K562 (cell line): ENCODE results near the gene IL12RB2. TPM values are rescaled to one million over a fixed set of nuclear protein-coding genes. Genes with fewer than 3 reads are reported as not detected.

Experiments used
- ATAC-seq: fragments of 200-7000 bp; cut with Tn5 transposase; 3 replicates; pipeline ENCODE4 v1.9.1; 2020; ENCODE audit warnings: moderate library complexity
- BruUV-seq: library from RNA; stranded (reverse); fragments of 400-500 nt; replicated peaks from 2 replicates; lab custom pipeline; 2021; lab: Mats Ljungman, UMichigan
- CTCF ChIA-PET: fragments of 300-600 bp; formaldehyde crosslinking; extraction: SDS; loops from one replicate; lab custom pipeline; 2021; ENCODE audit warnings: low intra/inter-chr PET ratio; lab: Yijun Ruan, JAX
- POLR2A ChIA-PET: fragments of 300-600, 350-650 bp; sonication (Branson Sonifier 250); formaldehyde crosslinking; extraction: SDS; loops from one replicate; lab custom pipeline; 2021; ENCODE audit warnings: antibody characterized with exemption, inconsistent platforms; lab: Yijun Ruan, JAX
- DNase-seq, 4 experiments: peaks; one replicate each; pipeline versions ENCODE4 v3.0.0 to v3.0.0-alpha.2; 2011 to 2018; ENCODE audit warnings: low spot score in 3 of 4, mixed read lengths in 3 of 4; ENCODE audit errors: extremely low read depth in 1 of 4
- FAIRE-seq: peaks from 2 replicates; lab custom pipeline; 2011; peaks lifted over from hg19 to GRCh38; lab: Jason Lieb, UNC
- H2AFZ ChIP-seq: 2 replicates; pipeline ENCODE4 v1.6.0; 2011; ENCODE audit warnings: low read depth, low read length, control low read depth, inconsistent platforms
- H3K27ac ChIP-seq: fragments of 200-600 bp; 3 replicates; pipeline ENCODE4 v1.8.0; 2011; ENCODE audit warnings: low read depth, mild to moderate bottlenecking, control low read depth, inconsistent platforms, low read length, moderate library complexity, mixed read lengths; ENCODE audit errors: extremely low read depth
- H3K27me3 ChIP-seq, 2 experiments: fragments of 300-600 bp in 1 of 2; 2 replicates in 1 of 2; 3 replicates in 1 of 2; pipeline versions ENCODE4 v1.6.0 to v1.8.0; 2011; ENCODE audit warnings: inconsistent platforms in 2 of 2, low read length in 2 of 2, mild to moderate bottlenecking in 1 of 2, mixed read lengths in 1 of 2, moderate library complexity in 1 of 2; ENCODE audit not compliant: control insufficient read depth in 2 of 2, insufficient read depth in 2 of 2
- H3K36me3 ChIP-seq: fragments of 300-600 bp; 3 replicates; pipeline ENCODE4 v1.8.0; 2011; ENCODE audit warnings: mild to moderate bottlenecking, low read length, inconsistent platforms; ENCODE audit not compliant: control insufficient read depth, insufficient read depth
- H3K4me1 ChIP-seq, 2 experiments: fragments of 200-600 bp in 1 of 2; replicated peaks in 1 of 2; 2 replicates in 1 of 2; 3 replicates in 1 of 2; pipeline versions ENCODE4 v1.5.1 to v1.8.0; 2011; ENCODE audit warnings: inconsistent platforms in 2 of 2, low read length in 2 of 2, mild to moderate bottlenecking in 1 of 2, mixed read lengths in 1 of 2, moderate library complexity in 1 of 2; ENCODE audit not compliant: control insufficient read depth in 2 of 2, insufficient read depth in 2 of 2
- H3K4me2 ChIP-seq: 2 replicates; pipeline ENCODE4 v1.6.1; 2011; ENCODE audit warnings: low read length, control low read depth, inconsistent platforms, mixed read lengths; ENCODE audit not compliant: insufficient read depth
- H3K4me3 ChIP-seq: fragments of 200-600 bp; sonication (generic), shearing (Covaris generic); 2 replicates; pipeline ENCODE4 v1.5.1; 2016; ENCODE audit warnings: control low read depth, inconsistent platforms
- H3K79me2 ChIP-seq: fragments of 200-600 bp; 3 replicates; pipeline ENCODE4 v1.8.0; 2011; ENCODE audit warnings: low read length, inconsistent platforms; ENCODE audit not compliant: control insufficient read depth, insufficient read depth
- H3K9ac ChIP-seq, 2 experiments: 2 replicates each; pipeline versions ENCODE4 v1.6.0 to v1.6.1; 2011; ENCODE audit warnings: low read depth in 2 of 2, low read length in 2 of 2, control low read depth in 1 of 2, inconsistent platforms in 1 of 2, mild to moderate bottlenecking in 1 of 2, mixed read lengths in 1 of 2; ENCODE audit not compliant: insufficient read depth in 1 of 2
- H3K9me1 ChIP-seq: one replicate; pipeline ENCODE4 v1.6.0; 2011; ENCODE audit warnings: inconsistent platforms, mild to moderate bottlenecking, low read length, moderate library complexity; ENCODE audit not compliant: control insufficient read depth, insufficient read depth
- H3K9me3 ChIP-seq: replicated peaks from 2 replicates; pipeline ENCODE4 v1.5.1; 2011; ENCODE audit warnings: low read depth, low read length, inconsistent platforms; ENCODE audit not compliant: control insufficient read depth, insufficient read depth
- H4K20me1 ChIP-seq: replicated peaks from 2 replicates; pipeline ENCODE4 v1.6.1; 2011; ENCODE audit warnings: low read length, inconsistent platforms, mixed read lengths; ENCODE audit not compliant: control insufficient read depth, insufficient read depth
- C11orf30 ChIP-seq: fragments of 450-650 bp; IDR thresholded peaks from 2 replicates; pipeline ENCODE4 v1.6.1; 2016; ENCODE audit warnings: low read depth, mild to moderate bottlenecking
- CREB3L1 ChIP-seq: fragments of 450-650 bp; IDR thresholded peaks from 2 replicates; pipeline ENCODE4 v1.6.1; 2014; ENCODE audit warnings: low read depth, mild to moderate bottlenecking, moderate library complexity, borderline replicate concordance
- GTF2A2 ChIP-seq: IDR thresholded peaks from 2 replicates; pipeline ENCODE4 v1.6.1; 2016; ENCODE audit warnings: mild to moderate bottlenecking, missing genetic modification characterization, missing compliant biosample characterization
- ILK ChIP-seq: fragments of 450-650 bp; IDR thresholded peaks from 2 replicates; pipeline ENCODE4 v1.6.1; 2016; ENCODE audit warnings: missing genetic modification characterization, low read depth, mild to moderate bottlenecking, missing compliant biosample characterization, moderate library complexity, borderline replicate concordance
- NCOA2 ChIP-seq, 2 experiments: fragments of 450-650 bp; IDR thresholded peaks; 2 replicates each; pipeline ENCODE4 v1.6.1; 2018; ENCODE audit warnings: mild to moderate bottlenecking in 2 of 2, moderate library complexity in 1 of 2; ENCODE audit not compliant: partially characterized antibody in 2 of 2
- PHF21A ChIP-seq: fragments of 450-650 bp; IDR thresholded peaks from 2 replicates; pipeline ENCODE4 v1.6.1; 2017; ENCODE audit warnings: low read depth, borderline replicate concordance
- PHTF2 ChIP-seq: fragments of 250-450 bp; sonication (Bioruptor Pico); IDR thresholded peaks from 2 replicates; pipeline ENCODE4 v1.5.0; 2021; ENCODE audit warnings: mild to moderate bottlenecking
- RBBP5 ChIP-seq: fragments of 200-600 bp; sonication (generic); IDR thresholded peaks from 2 replicates; pipeline ENCODE4 v1.6.1; 2012; ENCODE audit warnings: borderline replicate concordance, mild to moderate bottlenecking, low read length, control low read depth, inconsistent platforms; ENCODE audit not compliant: insufficient read depth, poor library complexity, severe bottlenecking
- RCOR1 ChIP-seq, 2 experiments: IDR thresholded peaks; 2 replicates each; pipeline ENCODE4 v1.6.1; 2012; ENCODE audit warnings: low read depth in 2 of 2, low read length in 2 of 2, borderline replicate concordance in 1 of 2, improper control_type of control experiment in 1 of 2
- SRSF1 ChIP-seq: fragments of 200-400 bp; formaldehyde crosslinking; IDR thresholded peaks from 2 replicates; pipeline ENCODE4 v1.6.1; 2017; ENCODE audit warnings: mild to moderate bottlenecking, low read depth, low read length, moderate library complexity
- TCF3 ChIP-seq: sonication (generic); formaldehyde crosslinking; IDR thresholded peaks from 2 replicates; pipeline ENCODE4 v1.4.0; 2020; ENCODE audit warnings: mild to moderate bottlenecking, missing genetic modification reagents
- TEAD2 ChIP-seq: fragments of 450-650 bp; IDR thresholded peaks from 2 replicates; pipeline ENCODE4 v1.6.1; 2016; ENCODE audit warnings: missing genetic modification characterization, control low read depth, missing compliant biosample characterization
- THRAP3 ChIP-seq: fragments of 450-650 bp; IDR thresholded peaks from 2 replicates; pipeline ENCODE4 v1.6.1; 2016; ENCODE audit warnings: mild to moderate bottlenecking, inconsistent platforms, borderline replicate concordance
- ZNF589 ChIP-seq: fragments of 200-800 bp; sonication (Bioruptor generic); IDR thresholded peaks from 2 replicates; pipeline ENCODE4 v1.6.1; 2016; ENCODE audit warnings: low read depth, missing genetic modification characterization, missing compliant biosample characterization
- ZNF644 ChIP-seq: fragments of 200-800 bp; sonication (Bioruptor generic); IDR thresholded peaks from 2 replicates; pipeline ENCODE4 v1.6.1; 2016; ENCODE audit warnings: low read depth, missing genetic modification characterization, missing compliant biosample characterization
- ZNF766 ChIP-seq: fragments of 200-800 bp; sonication (Bioruptor generic); conservative IDR thresholded peaks from 2 replicates; pipeline ENCODE4 v1.6.1; 2016; ENCODE audit warnings: missing genetic modification characterization, missing compliant biosample characterization
- WGBS: fragments of 100-300 bp; shearing (Covaris generic); methylation state at CpG from one replicate; pipeline ENCODE4 v1.1.6; 2016; ENCODE audit warnings: low coverage, mixed read lengths; ENCODE audit not compliant: insufficient coverage; ENCODE audit errors: missing lambda C conversion rate; 5-methylcytosine and 5-hydroxymethylcytosine counted together
- in situ Hi-C: fragments of 300-500 bp; cut with MboI; formaldehyde crosslinking; loops from 4 replicates; pipeline ENCODE4 v1.15.0; 2018; ENCODE audit warnings: inconsistent platforms, mixed read lengths
- intact Hi-C: fragments of 100-400 bp; cut with micrococcal nuclease; formaldehyde crosslinking; loops from 2 replicates; pipeline ENCODE4 v1.14.2; 2022
- polyA plus RNA-seq, 8 experiments: library from polyadenylated mRNA; depleted of rRNA in 4 of 8; stranded (reverse) in 5 of 8; unstranded in 3 of 8; fragments of >200 nt; fragmentation: Nextera tagmentation in 2 of 8; fragmentation: Illumina TruSeq in 1 of 8; extraction: Ambion mirVana in 2 of 8; extraction: Trizol in 1 of 8; gene quantifications; 2 replicates each; pipeline versions ENCODE4 v1.2.1 to v1.2.3, GENCODE V29; 2011 to 2014; ENCODE audit warnings: inconsistent platforms in 1 of 8, missing spikeins in 1 of 8
- total RNA-seq, 7 experiments: library from RNA; depleted of rRNA in 6 of 7; stranded (reverse); fragments of >200 nt in 6 of 7; fragmentation: Illumina TruSeq in 2 of 7; extraction: Trizol in 2 of 7; gene quantifications; 2 replicates each; pipeline versions ENCODE4 v1.2.1 to v1.2.3, GENCODE V29; 2011 to 2021; ENCODE audit warnings: low replicate concordance in 1 of 7
- TF ChIP-seq, protein P1 (sequence below): fragments of 250-450 bp; sonication (Bioruptor Pico); IDR thresholded peaks from 2 replicates; pipeline ENCODE4 v1.9.0; 2021; ENCODE audit warnings: mild to moderate bottlenecking, inconsistent platforms

The IL12RB2 gene
- total and polyA plus RNA-seq, 9 of the 15 experiments (the other 6 are each of a cell fraction or from before 2014, with no cell fraction given) = 0.39 to 3.3 (median 1.9) TPM

- peak; percentile 40 for FAIRE-seq
- peak in 1 of 4 experiments; percentile 18 for DNase-seq
- Histone ChIP-seq H3K27ac (no peak overlapping the region), H3K9me3 (no peaks in the 10 kb centered on the region), H3K36me3 (no peaks in the 10 kb centered on the region; the same call in 2 of the 3 replicates), H3K9ac (no peak overlapping the region), H3K4me2 (0 out of 2 replicates have a peak overlapping the region, but pooled peaks have one; percentile 14), H3K9me1 (no peaks in the 10 kb centered on the region), H3K27me3 (no peaks in the 10 kb centered on the region), H2AFZ (no peak overlapping the region), H3K79me2 (no peaks in the 10 kb centered on the region), H3K4me3 (no peak overlapping the region), H3K4me1 (peaks cover 0 to 16% of the 10 kb centered on the region in 2 experiments; a peak in 2 of 5 replicates), H4K20me1 (no peaks in the 10 kb centered on the region)
- no TSS peak for BruUV-seq
- intact Hi-C loops = no loop called here
- ATAC-seq = peak; percentile 67
- ChIA-PET POLR2A (interaction anchor here (1.4 to 2.2 kb wide), 2 partner anchors 9 to 52 kb away, joined by 3 to 7 read pairs; no protein-coding TSS in a partner anchor), CTCF (no interaction called here)
- 3% methylated on average over 3 of the region's 3 CpGs for WGBS
- in situ Hi-C loops = no loop called here
- TF ChIP-seq ZNF589 (no peak), PHF21A (no peak), ILK (no peak), NCOA2 (IDR thresholded peaks at IDR 0.05; ENCODE audit: partially characterized antibody in 2 of 2) (no peak), C11orf30 (peak; percentile 26; the same call in 1 of the 2 replicates), PHTF2 (no peak), RBBP5 (no peak), CREB3L1 (no peak), ZNF766 (CRISPR knock-in tag) (no peak), GTF2A2 (tag) (no peak), TEAD2 (tag) (no peak), SRSF1 (no peak), THRAP3 (no peak), RCOR1 (IDR thresholded peaks at IDR 0.05; ENCODE audit: borderline replicate concordance in 1 of 2, low read depth in 2 of 2, low read length in 2 of 2) (peak in 1 of 2 experiments; percentile 52; a peak in 2 of 4 replicates), TCF3 (CRISPR knock-in tag) (no peak), ZNF644 (tag) (no peak)
- TF ChIP-seq, protein P1, sequence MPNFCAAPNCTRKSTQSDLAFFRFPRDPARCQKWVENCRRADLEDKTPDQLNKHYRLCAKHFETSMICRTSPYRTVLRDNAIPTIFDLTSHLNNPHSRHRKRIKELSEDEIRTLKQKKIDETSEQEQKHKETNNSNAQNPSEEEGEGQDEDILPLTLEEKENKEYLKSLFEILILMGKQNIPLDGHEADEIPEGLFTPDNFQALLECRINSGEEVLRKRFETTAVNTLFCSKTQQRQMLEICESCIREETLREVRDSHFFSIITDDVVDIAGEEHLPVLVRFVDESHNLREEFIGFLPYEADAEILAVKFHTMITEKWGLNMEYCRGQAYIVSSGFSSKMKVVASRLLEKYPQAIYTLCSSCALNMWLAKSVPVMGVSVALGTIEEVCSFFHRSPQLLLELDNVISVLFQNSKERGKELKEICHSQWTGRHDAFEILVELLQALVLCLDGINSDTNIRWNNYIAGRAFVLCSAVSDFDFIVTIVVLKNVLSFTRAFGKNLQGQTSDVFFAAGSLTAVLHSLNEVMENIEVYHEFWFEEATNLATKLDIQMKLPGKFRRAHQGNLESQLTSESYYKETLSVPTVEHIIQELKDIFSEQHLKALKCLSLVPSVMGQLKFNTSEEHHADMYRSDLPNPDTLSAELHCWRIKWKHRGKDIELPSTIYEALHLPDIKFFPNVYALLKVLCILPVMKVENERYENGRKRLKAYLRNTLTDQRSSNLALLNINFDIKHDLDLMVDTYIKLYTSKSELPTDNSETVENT (CRISPR knock-in tag) = no peak
Observed at GRCh38 chr1:67376381-67376780, 68.7 kb downstream of the IL12RB2 start.
